CD4-positive, CD25-positive, alpha-beta regulatory T cell (primary cell): Measurements from ENCODE around the gene PEPD. TPM values are rescaled to one million over a fixed set of nuclear protein-coding genes. Genes with fewer than 3 reads are reported as not detected.

ENCODE experiments used
- ATAC-seq, 2 donors: fragments of 150-1000 bp; cut with Tn5 transposase; one replicate each; pipeline ENCODE4 v1.10.0; 2021; ENCODE audit warnings: low read depth in 2 of 2, moderate number of reproducible peaks in 2 of 2, moderate library complexity in 1 of 2
- DNase-seq, 3 donors: peaks; one replicate each; pipeline versions ENCODE4 v3.0.0 to v3.0.0-alpha.2; 2012 to 2022; ENCODE audit warnings: mixed read lengths in 1 of 3
- H3K27ac ChIP-seq: one replicate; pipeline ENCODE4 v1.7.0; 2013; ENCODE audit warnings: mild to moderate bottlenecking, low read length; ENCODE audit not compliant: insufficient read depth, poor library complexity, severe bottlenecking
- H3K27me3 ChIP-seq: one replicate; pipeline ENCODE4 v1.7.0; 2013; ENCODE audit warnings: low read length; ENCODE audit not compliant: control insufficient read depth, insufficient read depth
- H3K36me3 ChIP-seq: one replicate; pipeline ENCODE4 v1.7.0; 2013; ENCODE audit warnings: mild to moderate bottlenecking, low read length, moderate library complexity; ENCODE audit not compliant: control insufficient read depth, insufficient read depth
- H3K4me1 ChIP-seq: 2 replicates; pipeline ENCODE4 v1.7.0; 2013; ENCODE audit warnings: mild to moderate bottlenecking, low read length; ENCODE audit not compliant: insufficient read depth, control insufficient read depth, poor library complexity, severe bottlenecking
- H3K4me3 ChIP-seq: one replicate; pipeline ENCODE4 v1.7.0; 2013; ENCODE audit warnings: low read depth, mild to moderate bottlenecking, low read length, moderate library complexity
- H3K9me3 ChIP-seq, 2 experiments: 1 replicate in 1 of 2; 2 replicates in 1 of 2; pipeline ENCODE4 v1.7.0; 2013; ENCODE audit warnings: low read length in 2 of 2, mild to moderate bottlenecking in 1 of 2, moderate library complexity in 1 of 2; ENCODE audit not compliant: control insufficient read depth in 2 of 2
- H3K27ac Mint-ChIP-seq, 3 donors: one replicate each; pipeline ENCODE4 v1.8.0; 2020 to 2022; ENCODE audit warnings: mild to moderate bottlenecking in 3 of 3, mixed read lengths in 3 of 3, moderate library complexity in 2 of 3
- H3K27me3 Mint-ChIP-seq: one replicate; pipeline ENCODE4 v1.8.0; 2022; ENCODE audit warnings: mild to moderate bottlenecking, mixed read lengths
- H3K36me3 Mint-ChIP-seq: one replicate; pipeline ENCODE4 v1.8.0; 2020; ENCODE audit warnings: mixed read lengths
- H3K4me1 Mint-ChIP-seq, 4 donors: one replicate each; pipeline ENCODE4 v1.8.0; 2020 to 2022; ENCODE audit warnings: mixed read lengths in 4 of 4, mild to moderate bottlenecking in 1 of 4
- H3K4me3 Mint-ChIP-seq, 4 donors: one replicate each; pipeline ENCODE4 v1.8.0; 2020 to 2022; ENCODE audit warnings: mild to moderate bottlenecking in 4 of 4, mixed read lengths in 4 of 4, moderate library complexity in 3 of 4
- H3K9me3 Mint-ChIP-seq, 7 donors: one replicate each; pipeline ENCODE4 v1.8.0; 2020 to 2022; ENCODE audit warnings: mixed read lengths in 7 of 7, mild to moderate bottlenecking in 3 of 7, moderate library complexity in 2 of 7
- polyA plus RNA-seq, 4 donors: library from polyadenylated mRNA; unstranded; fragments of 300-500 nt; fragmentation: Illumina TruSeq; gene quantifications; one replicate each; pipeline ENCODE4 v1.2.3, GENCODE V29; 2021
- total RNA-seq: library from RNA; stranded (reverse); gene quantifications from one replicate; pipeline ENCODE4 v1.2.3, GENCODE V29; 2022

Gene PEPD
- total and polyA plus RNA-seq, 5 donors from 2014 or later: 36.8 to 141 (median 109) TPM

DNA sequence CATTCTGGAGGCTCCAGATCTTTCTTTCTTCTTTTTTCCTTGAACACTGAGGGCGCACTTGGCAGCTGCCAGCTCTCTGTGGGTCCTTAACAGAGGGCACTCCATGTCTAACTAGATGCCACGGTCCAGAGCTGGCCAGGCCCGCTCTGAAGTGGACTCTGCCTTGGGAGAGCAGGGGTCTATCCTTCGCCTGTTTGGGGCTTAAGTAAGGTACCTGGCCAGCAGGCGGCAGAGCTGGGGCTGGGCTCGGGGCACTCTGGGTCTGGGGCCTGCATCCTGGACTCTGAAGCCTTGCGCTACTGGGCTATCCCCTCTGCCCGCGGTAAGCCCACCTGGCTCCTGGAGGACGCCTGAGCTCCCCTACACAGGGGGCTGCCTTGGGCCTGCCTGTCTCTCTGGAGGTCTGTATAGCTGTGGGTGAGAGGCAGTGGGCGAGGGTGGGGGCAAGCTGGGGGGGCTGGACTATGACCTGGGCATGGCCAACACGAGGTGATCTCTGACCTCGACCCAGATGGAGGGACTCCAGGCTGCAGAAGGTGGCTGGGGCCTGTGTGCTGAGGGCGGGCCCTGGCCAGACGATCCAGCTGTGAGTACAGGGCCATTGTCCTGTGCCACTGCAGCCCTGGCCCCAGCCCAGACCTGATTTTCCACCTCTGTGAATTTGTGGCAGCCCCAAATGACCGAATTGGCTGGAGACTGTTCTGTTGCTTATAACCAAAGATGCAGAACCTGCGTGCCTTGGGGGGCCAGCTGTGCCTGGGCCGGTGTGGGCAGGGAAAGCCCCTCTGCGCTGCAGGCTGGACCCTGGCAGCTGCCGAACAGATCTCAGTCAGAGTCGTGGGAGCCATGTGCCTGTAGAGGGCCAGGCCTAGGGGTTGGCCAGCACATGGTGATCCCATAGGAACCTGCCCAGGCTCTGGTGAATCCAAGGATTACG is 121.6 kb downstream of the PEPD start:
- ATAC-seq: no peak
- DNase-seq: no peak
- Histone ChIP-seq H3K4me3 (no peak overlapping the region), H3K4me1 (no peaks in the 10 kb centered on the region), H3K27ac (no peak overlapping the region), H3K9me3 (no peaks in the 10 kb centered on the region), H3K36me3 (no peaks in the 10 kb centered on the region), H3K27me3 (no peaks in the 10 kb centered on the region)
- Mint-ChIP-seq H3K27me3 (no peaks in the 10 kb centered on the region), H3K36me3 (no peaks in the 10 kb centered on the region), H3K27ac (peak overlapping the region in 1 of 3 donors; percentile 62), H3K4me1 (no peaks in the 10 kb centered on the region), H3K4me3 (no peak overlapping the region), H3K9me3 (no peaks in the 10 kb centered on the region)

DNA sequence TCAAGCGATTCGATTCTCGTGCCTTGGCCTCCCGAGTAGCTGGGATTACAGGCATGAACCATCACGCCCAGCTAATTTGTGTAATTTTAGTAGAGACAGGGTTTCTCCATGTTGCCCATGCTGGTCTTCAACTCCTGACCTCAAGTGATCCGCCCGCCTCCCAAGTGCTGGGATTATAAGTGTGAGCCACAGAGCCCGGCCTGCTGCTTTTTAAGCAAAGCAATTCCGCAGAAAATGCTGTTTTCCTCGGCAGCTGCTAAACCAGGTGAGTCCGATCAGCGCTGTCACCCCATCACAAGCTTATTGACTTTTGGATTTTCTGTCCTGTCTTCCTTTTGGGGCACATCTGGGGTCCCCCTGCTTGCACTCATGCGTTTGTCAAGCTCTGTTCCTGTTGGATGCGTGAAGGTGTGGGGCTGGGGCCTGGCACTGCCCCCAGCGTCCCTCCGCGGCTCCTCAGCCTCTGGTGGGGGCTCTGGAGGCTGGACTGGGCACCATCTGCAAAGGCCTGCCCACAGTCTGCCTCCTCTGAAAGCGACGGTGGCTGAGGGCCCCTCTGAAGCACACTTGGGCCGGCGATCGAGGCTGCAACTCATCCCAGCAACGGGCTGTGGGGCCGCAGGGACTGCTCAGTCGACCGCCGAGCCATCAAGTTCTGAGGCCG is 122.4 kb downstream of the PEPD start:
- no peaks in the 10 kb centered on the region for H3K36me3 Mint-ChIP-seq
- no peak for DNase-seq

DNA sequence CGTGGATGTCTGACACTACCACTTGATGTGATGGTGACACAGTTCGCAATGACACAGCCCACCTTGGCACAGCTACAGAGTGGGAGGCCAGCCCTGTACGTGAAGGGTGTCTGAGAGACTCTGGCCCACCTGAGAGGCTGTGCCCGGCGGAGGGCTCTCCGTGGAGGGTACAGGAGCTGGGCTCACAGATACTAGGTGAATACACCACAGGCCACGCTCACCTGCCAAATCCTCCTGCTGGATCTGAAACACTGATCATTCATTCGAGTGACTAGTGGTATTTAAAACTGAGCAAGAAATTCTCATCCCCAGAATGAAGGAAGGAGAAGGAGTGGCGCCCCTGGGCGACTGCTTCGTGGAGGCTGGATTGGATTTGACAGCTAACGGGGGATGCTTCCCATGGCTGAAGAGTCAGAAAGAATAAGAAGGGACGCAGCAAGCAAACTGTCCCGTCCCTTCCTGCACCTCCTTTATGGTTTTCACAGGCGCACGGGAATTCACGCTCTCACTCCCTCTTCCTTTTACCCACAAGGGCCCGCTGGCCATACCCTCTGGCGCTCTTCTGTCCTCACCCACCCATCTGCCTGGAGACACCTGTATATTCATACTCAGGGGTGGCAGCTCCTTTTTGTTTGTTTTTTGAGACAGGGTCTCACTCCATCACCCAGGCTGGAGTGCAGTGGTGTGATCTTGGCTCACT is 123.1 kb downstream of the PEPD start:
- no peaks in the 10 kb centered on the region for H3K9me3 Mint-ChIP-seq
- no peaks in the 10 kb centered on the region for H3K4me1 ChIP-seq
- no peaks in the 10 kb centered on the region for H3K4me1 Mint-ChIP-seq
- ATAC-seq (no peak), DNase-seq (no peak)
- H3K27ac ChIP-seq: no peak overlapping the region
- H3K27ac Mint-ChIP-seq: peak overlapping the region in 1 of 3 donors; percentile 60
- H3K9me3 ChIP-seq: no peaks in the 10 kb centered on the region
- H3K36me3 ChIP-seq: no peaks in the 10 kb centered on the region
- H3K27me3 Mint-ChIP-seq: no peaks in the 10 kb centered on the region
- H3K4me3 ChIP-seq: no peak overlapping the region
- no peaks in the 10 kb centered on the region for H3K36me3 Mint-ChIP-seq
- no peak overlapping the region for H3K4me3 Mint-ChIP-seq
- H3K27me3 ChIP-seq: no peaks in the 10 kb centered on the region

More for the DNA sequence above, 122.4 kb downstream of the PEPD start:
- no peak for ATAC-seq
- Histone ChIP-seq H3K36me3 (no peaks in the 10 kb centered on the region), H3K4me3 (no peak overlapping the region), H3K27ac (no peak overlapping the region), H3K4me1 (no peaks in the 10 kb centered on the region), H3K9me3 (no peaks in the 10 kb centered on the region), H3K27me3 (no peaks in the 10 kb centered on the region)
- H3K9me3 Mint-ChIP-seq: no peaks in the 10 kb centered on the region
- no peak overlapping the region for H3K4me3 Mint-ChIP-seq
- H3K27me3 Mint-ChIP-seq: no peaks in the 10 kb centered on the region
- peak overlapping the region in 1 of 3 donors; percentile 60 for H3K27ac Mint-ChIP-seq
- no peaks in the 10 kb centered on the region for H3K4me1 Mint-ChIP-seq

DNA sequence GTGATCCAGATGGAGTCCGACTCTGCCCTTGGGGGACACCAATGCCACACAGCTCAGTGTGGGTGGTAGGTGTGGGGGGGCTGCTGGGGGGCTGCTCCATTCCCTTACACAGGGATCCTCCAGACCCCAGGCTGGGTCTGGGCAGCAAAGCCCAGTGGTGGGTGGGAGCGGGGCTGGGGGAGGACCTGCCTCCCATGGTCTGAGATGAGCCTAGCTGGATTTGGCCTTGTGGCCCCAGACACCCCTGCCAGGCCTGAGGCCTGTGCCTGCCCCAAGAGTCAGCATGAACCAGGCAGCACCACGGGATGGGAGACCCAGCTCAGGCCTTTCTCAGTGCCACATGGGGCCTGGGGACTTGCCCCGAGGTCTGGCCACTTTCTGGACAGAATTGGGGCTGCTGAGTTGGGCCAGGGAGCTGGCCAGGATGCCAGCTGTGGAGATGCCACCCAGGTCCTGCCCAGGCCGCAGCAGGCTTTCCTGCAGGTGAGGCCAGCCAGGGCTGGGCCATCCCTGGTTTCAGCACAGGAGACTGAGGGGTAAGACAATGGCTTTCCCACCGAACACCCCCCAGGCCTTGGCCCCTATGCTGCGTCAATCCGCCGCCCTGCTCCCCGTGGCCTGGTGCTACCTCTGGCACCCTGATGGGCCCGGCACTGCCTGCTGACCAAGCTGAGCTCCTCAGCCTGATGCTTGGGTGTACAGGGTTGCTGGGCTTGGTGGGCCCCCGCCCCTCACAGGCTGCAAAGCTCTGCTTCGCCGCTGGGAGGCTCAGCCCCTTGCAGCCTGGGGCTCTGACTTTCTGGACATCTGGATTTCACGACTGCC is 123.8 kb downstream of the PEPD start:
- DNase-seq: no peak
- no peak overlapping the region for H3K4me3 Mint-ChIP-seq
- ATAC-seq: no peak

DNA sequence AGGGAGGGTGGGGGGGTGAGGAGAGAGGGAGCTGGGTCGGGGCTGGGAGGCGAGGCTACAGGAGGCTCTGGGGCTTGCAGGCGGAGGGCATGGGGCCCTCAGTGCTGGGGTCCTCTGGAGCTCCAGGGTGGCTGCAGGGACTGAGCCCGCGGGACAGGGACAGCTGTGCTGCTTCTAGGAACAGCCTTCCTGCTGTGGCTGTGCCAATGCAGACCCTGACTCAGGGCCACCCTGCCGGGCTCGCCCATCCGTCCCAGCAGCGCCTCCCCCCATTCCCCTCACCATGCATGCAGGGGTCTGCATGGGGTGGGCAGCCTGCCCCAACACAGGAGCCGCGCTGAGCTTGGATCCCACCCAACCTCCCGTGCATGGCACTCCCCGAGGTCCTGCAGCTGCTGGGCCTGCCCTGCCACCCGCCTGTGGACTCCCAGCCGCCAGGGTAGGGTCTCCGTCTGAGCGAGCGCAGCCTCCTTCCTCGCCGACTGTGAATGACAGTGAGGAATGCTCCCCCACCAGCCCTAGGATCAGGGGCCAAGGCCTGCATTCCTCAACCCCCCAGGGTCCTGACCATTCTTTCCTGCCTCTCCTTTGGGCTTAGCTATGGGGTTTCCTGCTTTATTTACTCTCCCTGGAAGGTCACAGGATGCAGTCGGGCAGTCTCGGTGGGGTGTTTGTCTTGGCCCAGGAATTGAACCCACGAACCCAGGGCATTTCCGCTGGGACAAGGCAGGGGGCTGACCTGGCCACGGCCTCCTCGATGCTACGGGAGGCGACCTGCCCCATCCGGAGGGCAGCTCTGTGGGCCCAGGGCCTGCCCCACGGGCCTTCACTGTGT is 124.7 kb downstream of the PEPD start:
- Mint-ChIP-seq H3K4me3 (no peak overlapping the region), H3K27me3 (no peaks in the 10 kb centered on the region), H3K27ac (no peak overlapping the region), H3K9me3 (no peaks in the 10 kb centered on the region), H3K36me3 (no peaks in the 10 kb centered on the region), H3K4me1 (no peaks in the 10 kb centered on the region)
- Histone ChIP-seq H3K27ac (no peak overlapping the region), H3K36me3 (no peaks in the 10 kb centered on the region), H3K4me3 (no peak overlapping the region), H3K27me3 (no peaks in the 10 kb centered on the region), H3K4me1 (no peaks in the 10 kb centered on the region), H3K9me3 (no peaks in the 10 kb centered on the region)
- ATAC-seq: no peak
- no peak for DNase-seq

More for the DNA sequence above, 123.8 kb downstream of the PEPD start:
- no peaks in the 10 kb centered on the region for H3K27me3 Mint-ChIP-seq
- no peak overlapping the region for H3K27ac Mint-ChIP-seq
- H3K4me1 Mint-ChIP-seq: no peaks in the 10 kb centered on the region
- no peaks in the 10 kb centered on the region for H3K36me3 Mint-ChIP-seq
- H3K9me3 ChIP-seq: no peaks in the 10 kb centered on the region
- no peaks in the 10 kb centered on the region for H3K9me3 Mint-ChIP-seq
- H3K27me3 ChIP-seq: no peaks in the 10 kb centered on the region
- H3K4me1 ChIP-seq: no peaks in the 10 kb centered on the region
- H3K36me3 ChIP-seq: no peaks in the 10 kb centered on the region
- no peak overlapping the region for H3K4me3 ChIP-seq
- H3K27ac ChIP-seq: no peak overlapping the region

DNA sequence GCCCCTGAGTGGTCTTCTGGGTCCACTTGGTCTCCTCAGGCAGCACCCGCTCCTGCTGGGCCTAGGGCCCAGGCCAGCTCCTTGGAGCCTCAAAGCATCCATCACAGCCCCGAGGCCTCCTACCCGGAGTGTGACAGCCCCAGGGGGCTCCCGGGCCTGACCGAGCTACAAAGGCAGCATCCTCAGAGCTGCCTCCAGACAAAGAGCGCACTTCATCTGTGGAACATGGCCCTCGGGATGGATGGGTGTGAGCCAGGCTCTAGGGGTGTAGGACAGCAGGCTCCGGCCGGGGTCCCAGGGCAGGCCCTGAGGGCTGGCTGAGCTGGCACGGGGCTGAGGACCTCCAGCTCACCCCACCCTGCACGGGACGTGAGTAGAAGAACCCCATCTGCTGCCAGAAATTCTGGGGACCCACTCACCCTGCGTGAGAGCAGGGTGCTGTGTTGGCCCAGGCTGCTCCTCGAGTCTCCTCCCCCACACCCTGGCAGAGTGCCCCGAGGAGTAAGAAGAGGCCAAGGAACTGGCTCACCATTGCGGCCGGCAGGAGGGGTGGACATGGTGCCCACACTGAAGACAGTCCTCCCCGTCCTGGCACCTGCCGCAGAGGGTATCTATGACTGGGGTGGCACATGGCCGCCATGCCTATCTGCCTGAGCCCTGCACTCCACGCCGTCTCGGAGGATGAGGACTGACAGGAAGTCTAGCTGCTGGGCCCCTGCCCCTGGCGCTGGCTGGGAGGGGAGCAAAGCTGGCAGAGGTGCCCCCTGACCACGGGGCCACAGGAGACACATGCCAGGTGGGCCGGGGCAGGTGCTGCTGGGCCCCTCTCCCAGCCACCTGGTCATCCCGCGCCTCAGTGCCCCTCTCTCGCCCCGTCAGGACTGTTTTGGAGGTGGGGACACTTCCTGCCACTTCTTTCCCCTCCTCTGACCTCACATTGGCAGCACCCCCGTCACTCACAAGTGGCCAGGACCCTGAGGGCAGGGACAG is 125.7 kb downstream of the PEPD start:
- H3K4me3 Mint-ChIP-seq: no peak overlapping the region
- H3K4me3 ChIP-seq: no peak overlapping the region
- no peaks in the 10 kb centered on the region for H3K4me1 Mint-ChIP-seq
- no peaks in the 10 kb centered on the region for H3K9me3 Mint-ChIP-seq
- no peak overlapping the region for H3K27ac ChIP-seq
- H3K9me3 ChIP-seq: no peaks in the 10 kb centered on the region
- ATAC-seq: no peak
- no peaks in the 10 kb centered on the region for H3K4me1 ChIP-seq
- H3K36me3 ChIP-seq: no peaks in the 10 kb centered on the region
- DNase-seq: no peak
- no peaks in the 10 kb centered on the region for H3K27me3 ChIP-seq
- H3K27ac Mint-ChIP-seq: peak overlapping the region in 1 of 3 donors; percentile 15
- H3K36me3 Mint-ChIP-seq: no peaks in the 10 kb centered on the region
- H3K27me3 Mint-ChIP-seq: no peaks in the 10 kb centered on the region
